GOT3 (cell line): ENCODE results near the gene RBBP8NL.

ENCODE experiments used
- DNase-seq: peaks from one replicate; lab custom pipeline; 2025; ENCODE audit warnings: mixed read lengths; lab: John Stamatoyannopoulos, UW

The RBBP8NL gene

GRCh38 chr20:62427172-62428001, at the start of gene RBBP8NL:
TSS of gene RBBP8NL (minus strand) at chr20:62427539. CDS start at chr20:62419647, 7,892 bp downstream.
- no peak for DNase-seq

GRCh38 chr20:62476056-62476838, 48.9 kb upstream of the RBBP8NL start:
- no peak for DNase-seq

- no peak for DNase-seq
Observed at GRCh38 chr20:62475772-62476055, 48.4 kb upstream of the RBBP8NL start, which contains the start of gene GATA5. TSS of gene GATA5 (minus strand) at chr20:62475995. CDS start at chr20:62475521, 474 bp downstream.

- no peak for DNase-seq
Observed at GRCh38 chr20:62475027-62475771, 47.9 kb upstream of the RBBP8NL start.

GRCh38 chr20:62474604-62475026, 47.3 kb upstream of the RBBP8NL start:
- DNase-seq: no peak

GRCh38 chr20:62473717-62474603, 46.6 kb upstream of the RBBP8NL start:
- no peak for DNase-seq

- no peak for DNase-seq
Observed at GRCh38 chr20:62472941-62473585, 45.7 kb upstream of the RBBP8NL start.

- no peak for DNase-seq
Observed at GRCh38 chr20:62472138-62472940, 45.0 kb upstream of the RBBP8NL start.

- DNase-seq: no peak
Observed at GRCh38 chr20:62470459-62470858, 43.1 kb upstream of the RBBP8NL start.

- no peak for DNase-seq
Observed at GRCh38 chr20:62470001-62470400, 42.7 kb upstream of the RBBP8NL start.

GRCh38 chr20:62469352-62469751, 42.0 kb upstream of the RBBP8NL start:
- DNase-seq: no peak

GRCh38 chr20:62466806-62467537, 39.6 kb upstream of the RBBP8NL start:
- no peak for DNase-seq

- DNase-seq: no peak
Observed at GRCh38 chr20:62466072-62466760, 38.9 kb upstream of the RBBP8NL start.

- no peak for DNase-seq
Observed at GRCh38 chr20:62464990-62465389, 37.7 kb upstream of the RBBP8NL start.

- no peak for DNase-seq
Observed at GRCh38 chr20:62464425-62464770, 37.1 kb upstream of the RBBP8NL start.

- DNase-seq: no peak
Observed at GRCh38 chr20:62463651-62464424, 36.5 kb upstream of the RBBP8NL start.

GRCh38 chr20:62462976-62463592, 35.7 kb upstream of the RBBP8NL start:
- no peak for DNase-seq

GRCh38 chr20:62461834-62462233, 34.5 kb upstream of the RBBP8NL start:
- no peak for DNase-seq
